H9 (cell line): Measurements from ENCODE around the gene PHACTR1. TPM values are rescaled to one million over a fixed set of nuclear protein-coding genes. Genes with fewer than 3 reads are reported as not detected.

Experiments
- DNase-seq: peaks from one replicate; pipeline ENCODE4 v3.0.0-alpha.2; 2017
- H2AFZ ChIP-seq: one replicate; pipeline ENCODE4 v1.6.1; 2013; ENCODE audit warnings: mild to moderate bottlenecking, low read length, control low read depth, moderate library complexity
- H2AK5ac ChIP-seq: 2 replicates; pipeline ENCODE4 v1.6.1; 2013; ENCODE audit warnings: low read length, control low read depth, mixed read lengths; ENCODE audit not compliant: insufficient read length
- H2BK120ac ChIP-seq: one replicate; pipeline ENCODE4 v1.6.1; 2013; ENCODE audit warnings: low read depth, mild to moderate bottlenecking, low read length, control low read depth, inconsistent platforms; ENCODE audit not compliant: poor library complexity, severe bottlenecking
- H2BK12ac ChIP-seq: 2 replicates; pipeline ENCODE4 v1.6.1; 2013; ENCODE audit warnings: low read length, control low read depth, mixed read lengths, low read depth; ENCODE audit not compliant: insufficient read length
- H2BK15ac ChIP-seq: 2 replicates; pipeline ENCODE4 v1.6.1; 2013; ENCODE audit warnings: low read depth, low read length, control low read depth
- H2BK20ac ChIP-seq: one replicate; pipeline ENCODE4 v1.6.1; 2013; ENCODE audit warnings: low read depth, mild to moderate bottlenecking, low read length, control low read depth, inconsistent platforms; ENCODE audit not compliant: poor library complexity, severe bottlenecking
- H2BK5ac ChIP-seq: 2 replicates; pipeline ENCODE4 v1.6.1; 2013; ENCODE audit warnings: low read length, control low read depth, mixed read lengths; ENCODE audit not compliant: insufficient read length
- H3K14ac ChIP-seq: 2 replicates; pipeline ENCODE4 v1.6.1; 2013; ENCODE audit warnings: low read length, control low read depth; ENCODE audit not compliant: insufficient read depth
- H3K18ac ChIP-seq: 2 replicates; pipeline ENCODE4 v1.6.1; 2013; ENCODE audit warnings: low read depth, mild to moderate bottlenecking, mixed read lengths, low read length, control low read depth; ENCODE audit not compliant: insufficient read length
- H3K23ac ChIP-seq: 2 replicates; pipeline ENCODE4 v1.6.1; 2013; ENCODE audit warnings: low read length, control low read depth, mixed read lengths, low read depth; ENCODE audit not compliant: insufficient read length
- H3K23me2 ChIP-seq: 2 replicates; pipeline ENCODE4 v1.6.1; 2013; ENCODE audit warnings: low read depth, mild to moderate bottlenecking, mixed read lengths, low read length, control low read depth; ENCODE audit not compliant: insufficient read length, poor library complexity, severe bottlenecking
- H3K27ac ChIP-seq: 2 replicates; pipeline ENCODE4 v1.5.1; 2013; ENCODE audit warnings: low read length, control low read depth, mixed read lengths, low read depth; ENCODE audit not compliant: insufficient read length
- H3K27me3 ChIP-seq: 2 replicates; pipeline ENCODE4 v1.6.1; 2013; ENCODE audit warnings: low read length, control low read depth, inconsistent platforms; ENCODE audit not compliant: insufficient read depth
- H3K4ac ChIP-seq: 2 replicates; pipeline ENCODE4 v1.6.1; 2013; ENCODE audit warnings: low read depth, mild to moderate bottlenecking, control low read depth, inconsistent platforms, low read length, moderate library complexity
- H3K4me1 ChIP-seq: 2 replicates; pipeline ENCODE4 v1.6.1; 2013; ENCODE audit warnings: low read length, control low read depth, inconsistent platforms; ENCODE audit not compliant: insufficient read depth
- H3K4me2 ChIP-seq: 2 replicates; pipeline ENCODE4 v1.6.1; 2013; ENCODE audit warnings: low read length, control low read depth, mixed read lengths; ENCODE audit not compliant: insufficient read length, insufficient read depth
- H3K56ac ChIP-seq: 2 replicates; pipeline ENCODE4 v1.6.1; 2013; ENCODE audit warnings: low read depth, mild to moderate bottlenecking, mixed read lengths, low read length, control low read depth; ENCODE audit not compliant: insufficient read length
- H3K79me1 ChIP-seq: 2 replicates; pipeline ENCODE4 v1.6.1; 2013; ENCODE audit warnings: low read depth, mild to moderate bottlenecking, moderate library complexity, low read length, control low read depth, inconsistent platforms; ENCODE audit not compliant: insufficient read depth, poor library complexity, severe bottlenecking
- H3K79me2 ChIP-seq: 2 replicates; pipeline ENCODE4 v1.6.1; 2013; ENCODE audit warnings: low read length, control low read depth, inconsistent platforms; ENCODE audit not compliant: insufficient read depth
- H3K9ac ChIP-seq: 2 replicates; pipeline ENCODE4 v1.6.1; 2013; ENCODE audit warnings: low read length, control low read depth, mixed read lengths; ENCODE audit not compliant: insufficient read length; ENCODE audit errors: extremely low read depth
- H3K9me3 ChIP-seq: one replicate; pipeline ENCODE4 v1.6.1; 2013; ENCODE audit warnings: low read depth, low read length, inconsistent platforms; ENCODE audit not compliant: control insufficient read depth
- H3T11ph ChIP-seq: one replicate; pipeline ENCODE4 v1.6.1; 2013; ENCODE audit warnings: mild to moderate bottlenecking, low read length, control low read depth, inconsistent platforms
- H4K20me1 ChIP-seq: one replicate; pipeline ENCODE4 v1.6.1; 2013; ENCODE audit not compliant: control insufficient read depth, insufficient read length, insufficient read depth
- H4K5ac ChIP-seq: 2 replicates; pipeline ENCODE4 v1.6.1; 2013; ENCODE audit warnings: low read depth, mild to moderate bottlenecking, mixed read lengths, low read length, control low read depth; ENCODE audit not compliant: insufficient read length
- H4K8ac ChIP-seq: replicated peaks from 2 replicates; pipeline ENCODE4 v1.6.1; 2013; ENCODE audit warnings: low read length, control low read depth, mixed read lengths, low read depth; ENCODE audit not compliant: insufficient read length
- H4K91ac ChIP-seq: 2 replicates; pipeline ENCODE4 v1.6.1; 2013; ENCODE audit warnings: low read depth, mild to moderate bottlenecking, moderate library complexity, mixed read lengths, low read length, control low read depth; ENCODE audit not compliant: insufficient read length
- H3K27ac Mint-ChIP-seq, 3 experiments: 2 replicates in 2 of 3; 3 replicates in 1 of 3; pipeline ENCODE4 v1.8.0; 2020 to 2021; ENCODE audit warnings: mixed read lengths in 3 of 3, mild to moderate bottlenecking in 1 of 3, moderate library complexity in 1 of 3
- H3K27me3 Mint-ChIP-seq: 2 replicates; pipeline ENCODE4 v1.8.0; 2021; ENCODE audit warnings: low read depth, mild to moderate bottlenecking, moderate library complexity, mixed read lengths
- H3K36me3 Mint-ChIP-seq, 3 experiments: 2 replicates in 2 of 3; 3 replicates in 1 of 3; pipeline ENCODE4 v1.8.0; 2020 to 2021; ENCODE audit warnings: low read depth in 3 of 3, mixed read lengths in 3 of 3; ENCODE audit not compliant: insufficient read depth in 1 of 3
- H3K4me1 Mint-ChIP-seq, 2 experiments: 2 replicates each; pipeline ENCODE4 v1.8.0; 2020; ENCODE audit warnings: mixed read lengths in 2 of 2
- H3K4me3 Mint-ChIP-seq, 2 experiments: 2 replicates in 1 of 2; 3 replicates in 1 of 2; pipeline ENCODE4 v1.8.0; 2020 to 2021; ENCODE audit warnings: mild to moderate bottlenecking in 2 of 2, mixed read lengths in 2 of 2, moderate library complexity in 1 of 2
- H3K9me3 Mint-ChIP-seq, 2 experiments: 2 replicates in 1 of 2; 3 replicates in 1 of 2; pipeline ENCODE4 v1.8.0; 2020; ENCODE audit warnings: mild to moderate bottlenecking in 2 of 2, mixed read lengths in 2 of 2, moderate library complexity in 1 of 2
- WGBS: extraction: QIAGEN DNeasy Blood & Tissue Kit; methylation state at CpG from one replicate; pipeline ENCODE4 v1.1.7; 2013; ENCODE audit warnings: missing lambda C conversion rate, low lambda C conversion rate, mixed read lengths; ENCODE audit not compliant: insufficient read length; ENCODE audit errors: extremely low coverage; 5-methylcytosine and 5-hydroxymethylcytosine counted together
- total RNA-seq: library from RNA; stranded (reverse); gene quantifications from 2 replicates; pipeline ENCODE4 v1.2.1, GENCODE V29; 2021
- TF ChIP-seq, protein P1 (sequence below): fragments of 200-600 bp; sonication (generic); conservative IDR thresholded peaks from 3 replicates; pipeline ENCODE4 v1.8.0; 2021; ENCODE audit warnings: antibody characterized with exemption, mild to moderate bottlenecking

Gene PHACTR1
- total RNA-seq, 1 experiment from 2014 or later: 15.9 TPM

- Histone ChIP-seq H2BK120ac (no peak overlapping the region), H3K14ac (no peak overlapping the region), H3K23ac (no peak overlapping the region), H3K4me2 (no peak overlapping the region), H3K27ac (no peak overlapping the region), H3K79me1 (no peaks in the 10 kb centered on the region), H2BK12ac (no peak overlapping the region), H3K9me3 (no peaks in the 10 kb centered on the region), H4K8ac (no peak overlapping the region), H2BK15ac (no peak overlapping the region), H3K27me3 (no peaks in the 10 kb centered on the region), H3K79me2 (no peaks in the 10 kb centered on the region), H2AFZ (no peak overlapping the region), H3T11ph (no peak overlapping the region), H2BK5ac (no peak overlapping the region), H4K91ac (no peak overlapping the region), H2AK5ac (no peak overlapping the region), H4K20me1 (no peaks in the 10 kb centered on the region), H3K4me1 (no peaks in the 10 kb centered on the region), H3K18ac (no peak overlapping the region), H3K4ac (no peak overlapping the region), H2BK20ac (no peak overlapping the region), H3K23me2 (no peaks in the 10 kb centered on the region), H3K9ac (no peak overlapping the region), H3K56ac (no peak overlapping the region), H4K5ac (no peak overlapping the region)
- no peak for DNase-seq
- Mint-ChIP-seq H3K27me3 (no peaks in the 10 kb centered on the region), H3K27ac (no peak overlapping the region), H3K4me1 (no peaks in the 10 kb centered on the region), H3K4me3 (no peak overlapping the region), H3K9me3 (no peaks in the 10 kb centered on the region), H3K36me3 (no peaks in the 10 kb centered on the region)
- TF ChIP-seq, protein P1, sequence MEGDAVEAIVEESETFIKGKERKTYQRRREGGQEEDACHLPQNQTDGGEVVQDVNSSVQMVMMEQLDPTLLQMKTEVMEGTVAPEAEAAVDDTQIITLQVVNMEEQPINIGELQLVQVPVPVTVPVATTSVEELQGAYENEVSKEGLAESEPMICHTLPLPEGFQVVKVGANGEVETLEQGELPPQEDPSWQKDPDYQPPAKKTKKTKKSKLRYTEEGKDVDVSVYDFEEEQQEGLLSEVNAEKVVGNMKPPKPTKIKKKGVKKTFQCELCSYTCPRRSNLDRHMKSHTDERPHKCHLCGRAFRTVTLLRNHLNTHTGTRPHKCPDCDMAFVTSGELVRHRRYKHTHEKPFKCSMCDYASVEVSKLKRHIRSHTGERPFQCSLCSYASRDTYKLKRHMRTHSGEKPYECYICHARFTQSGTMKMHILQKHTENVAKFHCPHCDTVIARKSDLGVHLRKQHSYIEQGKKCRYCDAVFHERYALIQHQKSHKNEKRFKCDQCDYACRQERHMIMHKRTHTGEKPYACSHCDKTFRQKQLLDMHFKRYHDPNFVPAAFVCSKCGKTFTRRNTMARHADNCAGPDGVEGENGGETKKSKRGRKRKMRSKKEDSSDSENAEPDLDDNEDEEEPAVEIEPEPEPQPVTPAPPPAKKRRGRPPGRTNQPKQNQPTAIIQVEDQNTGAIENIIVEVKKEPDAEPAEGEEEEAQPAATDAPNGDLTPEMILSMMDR: no peak
- WGBS: no CpG with 5 or more reads among the region's 3 CpGs
Observed at GRCh38 chr6:13035606-13036005, 319.0 kb downstream of the PHACTR1 start.
